Measurements from ENCODE around the gene FAU. TPM values are rescaled to one million over a fixed set of nuclear protein-coding genes. Genes with fewer than 3 reads are reported as not detected.
A peak's percentile ranks its signal among the peaks of the same experiment; 100 is the strongest.

The FAU gene
- total and polyA plus RNA-seq, 2 of the 13 experiments (the other 11 are each of a cell fraction or from before 2014, with no cell fraction given), result 374 to 869 TPM

- TF ChIP-seq NFIC (IDR thresholded peaks at IDR 0.05; ENCODE audit: low read length), result no peak
- TF ChIP-seq ZNF652 (CRISPR knock-in tag; IDR thresholded peaks at IDR 0.05; ENCODE audit: borderline replicate concordance, low read depth), result peak; percentile 66; the same call in 1 of the 2 replicates
- no peak for TF ChIP-seq GATAD1 (CRISPR knock-in tag; IDR thresholded peaks at IDR 0.05)
- TF ChIP-seq KMT2A (CRISPR knock-in tag; IDR thresholded peaks at IDR 0.05), result 0 out of 2 replicates have a peak, but pooled peaks have one; percentile 26
- TF ChIP-seq RBM22 (optimal IDR thresholded peaks at IDR 0.05; ENCODE audit: low read length), result peak; percentile 3
- no peak for TF ChIP-seq TFDP1 (CRISPR knock-in tag; IDR thresholded peaks at IDR 0.05; ENCODE audit: borderline replicate concordance)
- TF ChIP-seq TGIF2 (CRISPR knock-in tag; IDR thresholded peaks at IDR 0.05), result 0 out of 2 replicates have a peak, but pooled peaks have one; percentile 1
- TF ChIP-seq ZFP36L1 (CRISPR knock-in tag; IDR thresholded peaks at IDR 0.05), result no peak
- TF ChIP-seq ZEB1 (IDR thresholded peaks at IDR 0.05; ENCODE audit: insufficient replicate concordance, low read depth), result no peak
- peak; percentile 5; the same call in 1 of the 2 replicates for TF ChIP-seq ZBTB38 (CRISPR knock-in tag; IDR thresholded peaks at IDR 0.05)
- TF ChIP-seq ZNF468 (CRISPR knock-in tag; IDR thresholded peaks at IDR 0.05), result 0 out of 2 replicates have a peak, but pooled peaks have one; percentile 19
- TF ChIP-seq ZNF704 (CRISPR knock-in tag; IDR thresholded peaks at IDR 0.05; ENCODE audit: borderline replicate concordance), result 0 out of 2 replicates have a peak, but pooled peaks have one; percentile 48
- Histone ChIP-seq H3K36me3 (replicated peaks in 1 of 2; ENCODE audit: control insufficient read depth in 1 of 2, insufficient read depth in 2 of 2, low read length in 2 of 2) (peaks cover 1 to 9% of the 10 kb centered on the region in 2 experiments; a peak in 4 of 5 replicates), H3K4me3 (replicated peaks in 1 of 3; ENCODE audit: insufficient read depth in 1 of 3, low read depth in 2 of 3, low read length in 3 of 3) (peak overlapping the region; percentile 65 to 98 (median 95)), H3K27ac (ENCODE audit: extremely low read length, insufficient read depth, low read length) (peak overlapping the region; percentile 61), H2AFZ (ENCODE audit: low read length) (no peak overlapping the region), H3K4me2 (ENCODE audit: low read depth, low read length) (peak overlapping the region; percentile 96), H3K9ac (ENCODE audit: insufficient read depth, low read depth, low read length) (peak overlapping the region; percentile 84), H3K4me1 (ENCODE audit: insufficient read depth, low read length) (peaks cover 37% of the 10 kb centered on the region), H4K20me1 (ENCODE audit: insufficient read depth, low read length) (no peaks in the 10 kb centered on the region), H3K9me3 (ENCODE audit: low read length) (no peaks in the 10 kb centered on the region), H3K27me3 (ENCODE audit: control insufficient read depth in 1 of 2, insufficient read depth in 2 of 2, low read length in 2 of 2) (no peaks in the 10 kb centered on the region), H3K79me2 (ENCODE audit: insufficient read depth, low read length) (peaks cover 10% of the 10 kb centered on the region)
- DNase-seq (ENCODE audit: low spot score), result no peak
- WGBS (ENCODE audit: low lambda C conversion rate), result 28% methylated on average over 11 of the region's 14 CpGs
- BruUV-seq (replicated peaks), result no TSS peak
- FAIRE-seq, result no peak
- POLR2A ChIA-PET, result interaction anchor here (0.7 to 5.0 kb wide), 8 partner anchors 9 to 259 kb away, joined by 3 to 86 read pairs (median 34); partner anchors contain the start of genes CAPN1, FAU, MRPL49 and SAC3D1
- ATAC-seq, result no peak
- intact Hi-C loops (cut with micrococcal nuclease; ENCODE audit: unreplicated experiment) (loop anchor here (2.0 kb wide), 1 partner anchor 67 kb away; the partner anchor contains the start of gene CAPN1), in situ Hi-C loops (cut with HindIII; ENCODE audit: extremely low pct_ligation_motif_present, low pct_unique_long_range_greater_than_20kb) (loop anchor here (5.0 kb wide), 1 partner anchor 69 kb away; the partner anchor contains the start of gene CAPN1)
- CTCF ChIA-PET (ENCODE audit: low intra/inter-chr PET ratio, low total read pairs), result no interaction called here
Observed at GRCh38 chr11:65113361-65113756, 8.6 kb downstream of the FAU start.

All from HepG2 (cell line).